H1 (cell line): ENCODE results near the gene MPP4. TPM values are rescaled to one million over a fixed set of nuclear protein-coding genes. Genes with fewer than 3 reads are reported as not detected.

Experiments
- CTCF ChIA-PET: fragments of 300-600 bp; sonication (Branson Sonifier 250); formaldehyde crosslinking; loops from one replicate; lab custom pipeline; 2021; ENCODE audit not compliant: partially characterized antibody; lab: Charles Lee
- POLR2A ChIA-PET: fragments of 300-600 bp; sonication (Branson Sonifier 250); formaldehyde crosslinking; loops from one replicate; lab custom pipeline; 2021; ENCODE audit warnings: inconsistent platforms; ENCODE audit not compliant: partially characterized antibody; lab: Charles Lee
- DNase-seq, 2 experiments: peaks; one replicate each; pipeline versions ENCODE4 v3.0.0 to v3.0.0-alpha.2; 2010 to 2022; ENCODE audit warnings: low spot score in 2 of 2, low read depth in 1 of 2, mixed read lengths in 1 of 2
- FAIRE-seq: peaks from 2 replicates; lab custom pipeline; 2011; peaks lifted over from hg19 to GRCh38; lab: Jason Lieb, UNC
- H2AFZ ChIP-seq: 2 replicates; pipeline ENCODE4 v1.8.1; 2012; ENCODE audit warnings: low read length, inconsistent platforms
- H2AK5ac ChIP-seq: 2 replicates; pipeline ENCODE4 v1.6.1; 2013; ENCODE audit warnings: low read depth, low read length
- H2BK120ac ChIP-seq: replicated peaks from 2 replicates; pipeline ENCODE3; 2013; ENCODE audit warnings: low read depth, low read length, inconsistent platforms
- H2BK12ac ChIP-seq: 2 replicates; pipeline ENCODE4 v1.6.1; 2013; ENCODE audit warnings: low read depth, low read length
- H2BK15ac ChIP-seq: 2 replicates; pipeline ENCODE4 v1.6.1; 2013; ENCODE audit warnings: low read length
- H2BK20ac ChIP-seq: 2 replicates; pipeline ENCODE4 v1.6.1; 2013; ENCODE audit warnings: low read length
- H2BK5ac ChIP-seq: 2 replicates; pipeline ENCODE4 v1.6.1; 2013; ENCODE audit warnings: low read depth, low read length
- H3K14ac ChIP-seq: 2 replicates; pipeline ENCODE4 v1.6.1; 2013; ENCODE audit warnings: inconsistent platforms; ENCODE audit not compliant: insufficient read length
- H3K18ac ChIP-seq: 2 replicates; pipeline ENCODE4 v1.6.1; 2013; ENCODE audit warnings: low read length; ENCODE audit errors: extremely low read depth
- H3K23ac ChIP-seq: 2 replicates; pipeline ENCODE4 v1.6.1; 2013; ENCODE audit warnings: inconsistent platforms; ENCODE audit not compliant: insufficient read length
- H3K23me2 ChIP-seq: 2 replicates; pipeline ENCODE4 v1.6.1; 2013; ENCODE audit warnings: low read depth, low read length
- H3K27ac ChIP-seq: 2 replicates; pipeline ENCODE4 v1.6.1; 2011; ENCODE audit warnings: low read depth, low read length, inconsistent platforms
- H3K27me3 ChIP-seq, 4 experiments: replicated peaks in 1 of 4; 1 replicate in 1 of 4; 2 replicates in 3 of 4; pipeline versions ENCODE4 v1.6.1 to v1.8.1; 2011 to 2013; ENCODE audit warnings: low read length in 3 of 4, mild to moderate bottlenecking in 3 of 4, inconsistent platforms in 2 of 4, mixed read lengths in 2 of 4, moderate library complexity in 1 of 4; ENCODE audit not compliant: control insufficient read depth in 3 of 4, insufficient read depth in 3 of 4; ENCODE audit errors: extremely low read depth in 1 of 4
- H3K36me3 ChIP-seq, 4 experiments: 2 replicates each; pipeline versions ENCODE4 v1.6.1 to v1.8.1; 2011 to 2013; ENCODE audit warnings: mild to moderate bottlenecking in 4 of 4, low read length in 3 of 4, moderate library complexity in 2 of 4, control low read depth in 1 of 4, inconsistent platforms in 1 of 4; ENCODE audit not compliant: insufficient read depth in 4 of 4, control insufficient read depth in 2 of 4
- H3K4ac ChIP-seq: replicated peaks from 2 replicates; pipeline ENCODE3; 2013; ENCODE audit warnings: low read length, low read depth, mixed read lengths, inconsistent platforms; ENCODE audit not compliant: insufficient read length
- H3K4me1 ChIP-seq, 4 experiments: replicated peaks in 1 of 4; 1 replicate in 1 of 4; 2 replicates in 3 of 4; pipeline versions ENCODE4 v1.6.1 to v1.8.1; 2011 to 2013; ENCODE audit warnings: low read length in 3 of 4, inconsistent platforms in 2 of 4, mixed read lengths in 1 of 4; ENCODE audit not compliant: insufficient read depth in 4 of 4, control insufficient read depth in 3 of 4
- H3K4me2 ChIP-seq, 2 experiments: 2 replicates each; pipeline versions ENCODE4 v1.6.1 to v1.8.1; 2011 to 2013; ENCODE audit warnings: low read depth in 2 of 2, low read length in 2 of 2, control low read depth in 1 of 2, inconsistent platforms in 1 of 2, mild to moderate bottlenecking in 1 of 2; ENCODE audit not compliant: insufficient read depth in 1 of 2
- H3K4me3 ChIP-seq, 4 experiments: fragments of 200-600, 300-600 bp in 1 of 4; sonication (generic), shearing (Covaris generic), sonication (Bioruptor Twin) in 1 of 4; 2 replicates each; pipeline versions ENCODE4 v1.5.1 to v1.8.1; 2011 to 2016; ENCODE audit warnings: low read length in 4 of 4, low read depth in 3 of 4, control low read depth in 2 of 4, inconsistent platforms in 2 of 4, mild to moderate bottlenecking in 2 of 4, mixed read lengths in 1 of 4, moderate library complexity in 1 of 4; ENCODE audit not compliant: insufficient read depth in 2 of 4; ENCODE audit errors: extremely low read depth in 1 of 4
- H3K56ac ChIP-seq: replicated peaks from 2 replicates; pipeline ENCODE3; 2013; ENCODE audit warnings: low read depth, mild to moderate bottlenecking, mixed read lengths, low read length, inconsistent platforms; ENCODE audit not compliant: insufficient read length
- H3K79me1 ChIP-seq: 2 replicates; pipeline ENCODE4 v1.6.1; 2013; ENCODE audit warnings: low read depth, low read length, control low read depth
- H3K79me2 ChIP-seq, 2 experiments: 2 replicates each; pipeline versions ENCODE4 v1.6.1 to v1.8.1; 2012 to 2013; ENCODE audit warnings: low read length in 2 of 2, mild to moderate bottlenecking in 2 of 2, inconsistent platforms in 1 of 2; ENCODE audit not compliant: insufficient read depth in 2 of 2, control insufficient read depth in 1 of 2
- H3K9ac ChIP-seq, 4 experiments: replicated peaks in 1 of 4; 1 replicate in 1 of 4; 2 replicates in 3 of 4; pipeline versions ENCODE4 v1.6.1 to v1.8.1; 2011 to 2013; ENCODE audit warnings: low read depth in 3 of 4, low read length in 3 of 4, control low read depth in 2 of 4, mild to moderate bottlenecking in 2 of 4, moderate library complexity in 2 of 4, inconsistent platforms in 1 of 4; ENCODE audit errors: extremely low read depth in 1 of 4
- H3K9me3 ChIP-seq, 2 experiments: 2 replicates each; pipeline versions ENCODE4 v1.6.1 to v1.8.1; 2012 to 2013; ENCODE audit warnings: mild to moderate bottlenecking in 2 of 2, moderate library complexity in 2 of 2, control low read depth in 1 of 2, inconsistent platforms in 1 of 2, low read depth in 1 of 2, low read length in 1 of 2, mixed read lengths in 1 of 2; ENCODE audit not compliant: insufficient read depth in 2 of 2
- H4K20me1 ChIP-seq, 2 experiments: replicated peaks in 1 of 2; 2 replicates each; pipeline versions ENCODE3 to v1.8.1; 2011 to 2013; ENCODE audit warnings: inconsistent platforms in 2 of 2, low read length in 2 of 2, mild to moderate bottlenecking in 1 of 2; ENCODE audit not compliant: insufficient read depth in 2 of 2, control insufficient read depth in 1 of 2
- H4K5ac ChIP-seq: 2 replicates; pipeline ENCODE4 v1.6.1; 2013; ENCODE audit warnings: low read length, low read depth, mixed read lengths, inconsistent platforms; ENCODE audit not compliant: insufficient read length
- H4K8ac ChIP-seq: 2 replicates; pipeline ENCODE4 v1.8.0; 2013; ENCODE audit warnings: mild to moderate bottlenecking, moderate library complexity, low read length, inconsistent platforms; ENCODE audit not compliant: insufficient read depth; ENCODE audit errors: extremely low read depth
- H4K91ac ChIP-seq: replicated peaks from 2 replicates; pipeline ENCODE3; 2013; ENCODE audit warnings: low read length, mixed read lengths, inconsistent platforms; ENCODE audit not compliant: insufficient read length
- MAFK ChIP-seq: IDR thresholded peaks from 2 replicates; pipeline ENCODE4 v1.6.1; 2012; ENCODE audit warnings: low read depth, mild to moderate bottlenecking, improper control_type of control experiment, low read length
- NANOG ChIP-seq: IDR thresholded peaks from 2 replicates; pipeline ENCODE4 v1.6.1; 2011; ENCODE audit warnings: low read length, low read depth, mild to moderate bottlenecking, inconsistent platforms; ENCODE audit not compliant: insufficient read depth, poor library complexity, severe bottlenecking
- SAP30 ChIP-seq: fragments of 300-600 bp; sonication (generic); IDR thresholded peaks from 2 replicates; pipeline ENCODE4 v1.7.1; 2012; ENCODE audit warnings: low read length, moderate library complexity, mild to moderate bottlenecking, inconsistent platforms; ENCODE audit not compliant: insufficient read depth, insufficient replicate concordance
- WGBS, 2 experiments: shearing (Covaris generic) in 1 of 2; methylation state at CpG; one replicate each; pipeline versions ENCODE4 v1.1.6 to v1.1.7; 2013 to 2015; ENCODE audit warnings: low lambda C conversion rate in 2 of 2, mixed read lengths in 2 of 2, inconsistent platforms in 1 of 2, low coverage in 1 of 2, missing lambda C conversion rate in 1 of 2; ENCODE audit not compliant: insufficient replicate concordance in 2 of 2, insufficient coverage in 1 of 2, insufficient read length in 1 of 2; ENCODE audit errors: extremely low coverage in 1 of 2, missing lambda C conversion rate in 1 of 2; 5-methylcytosine and 5-hydroxymethylcytosine counted together
- polyA plus RNA-seq, 7 experiments: library from polyadenylated mRNA; depleted of rRNA in 3 of 7; stranded (reverse) in 5 of 7; unstranded in 2 of 7; fragments of >200 nt in 5 of 7; fragments of 200-250 nt in 2 of 7; gene quantifications; 1 replicate in 5 of 7; 2 replicates in 1 of 7; 4 replicates in 1 of 7; pipeline versions ENCODE4 v1.2.1 to v1.2.3, GENCODE V29; 2011 to 2013; ENCODE audit warnings: missing spikeins in 2 of 7, mixed read lengths in 2 of 7
- total RNA-seq: library from RNA; stranded (reverse); fragmentation: NEBNext Ultra II Directional; extraction: Animal tissue kit (Norgen Biotek cat#: 25700); gene quantifications from 2 replicates; pipeline ENCODE4 v1.2.1, GENCODE V29; 2021

MPP4 gene
- total and polyA plus RNA-seq, 2 of the 8 experiments (the other 6 are each of a cell fraction or from before 2014, with no cell fraction given): not detected

DNA sequence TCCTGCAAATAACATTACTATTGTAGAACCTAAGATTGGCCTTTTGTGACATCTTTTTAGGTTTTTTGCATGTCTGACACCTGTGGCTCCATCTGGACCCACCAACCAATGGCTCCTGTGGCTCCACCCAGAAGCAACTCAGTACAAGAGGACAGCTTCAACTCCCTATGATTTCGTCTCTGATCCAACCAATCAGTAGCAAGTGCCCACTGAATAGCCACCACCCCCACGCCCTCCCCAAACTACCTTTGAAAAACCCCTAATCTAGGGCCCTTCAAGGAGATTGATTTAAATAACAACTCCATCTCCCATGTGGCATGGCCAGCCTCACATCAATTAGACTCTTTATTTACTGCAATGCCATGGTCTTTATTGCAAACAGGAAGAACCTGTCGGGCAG is 23.6 kb downstream of the MPP4 start:
- H4K20me1 ChIP-seq: no peaks in the 10 kb centered on the region
- no peak overlapping the region for H2BK15ac ChIP-seq
- H3K23me2 ChIP-seq: no peaks in the 10 kb centered on the region
- H3K79me1 ChIP-seq: no peaks in the 10 kb centered on the region
- no peak overlapping the region for H3K18ac ChIP-seq
- no peak overlapping the region for H3K9ac ChIP-seq
- H3K14ac ChIP-seq: no peak overlapping the region
- H2BK120ac ChIP-seq: no peak overlapping the region
- no peak overlapping the region for H3K56ac ChIP-seq
- H3K79me2 ChIP-seq: no peaks in the 10 kb centered on the region
- H3K4me1 ChIP-seq: peaks cover 0 to 6% (median 2%) of the 10 kb centered on the region in 4 experiments; a peak in 3 of 7 replicates
- no peak overlapping the region for H4K91ac ChIP-seq
- no peak overlapping the region for H3K4me3 ChIP-seq
- H4K8ac ChIP-seq: no peak overlapping the region
- no peak overlapping the region for H4K5ac ChIP-seq
- no peak overlapping the region; a peak in 1 of 4 replicates for H3K4me2 ChIP-seq
- H2BK20ac ChIP-seq: no peak overlapping the region
- no peaks in the 10 kb centered on the region for H3K9me3 ChIP-seq
- no peak overlapping the region for H2AK5ac ChIP-seq
- no peak overlapping the region for H2AFZ ChIP-seq
- H3K36me3 ChIP-seq: no peaks in the 10 kb centered on the region
- H2BK5ac ChIP-seq: no peak overlapping the region
- no peak for FAIRE-seq
- no peak for TF ChIP-seq NANOG
- no peak for TF ChIP-seq SAP30
- TF ChIP-seq MAFK: no peak
- no peak for DNase-seq
- H2BK12ac ChIP-seq: no peak overlapping the region
- 81% methylated on average over 3 of the region's 3 CpGs; no CpG with 5 or more reads in 1 of the 2 experiments for WGBS, 2 experiments
- H3K4ac ChIP-seq: no peak overlapping the region
- ChIA-PET CTCF (no interaction called here), POLR2A (no interaction called here)
- no peak overlapping the region for H3K23ac ChIP-seq
- H3K27me3 ChIP-seq: no peaks in the 10 kb centered on the region
- H3K27ac ChIP-seq: no peak overlapping the region
